ENCODE measurements around the gene TPRN. TPM values are rescaled to one million over a fixed set of nuclear protein-coding genes. Genes with fewer than 3 reads are reported as not detected.

Gene TPRN
- total RNA-seq, 1 donor from 2014 or later = 16.0 TPM

GRCh38 chr9:137152844-137153405 lies 47.6 kb downstream of the TPRN start:
- Histone ChIP-seq H3K4me3 (ENCODE audit: insufficient read depth, low read depth, low read length) (no peak overlapping the region), H3K4me2 (ENCODE audit: low read length) (no peak overlapping the region), H3K4me1 (ENCODE audit: insufficient read depth, low read length) (no peaks in the 10 kb centered on the region), H2AFZ (ENCODE audit: low read depth, low read length) (no peak overlapping the region), H3K27ac (ENCODE audit: low read depth, low read length) (no peak overlapping the region), H4K20me1 (ENCODE audit: insufficient read depth, low read length) (no peaks in the 10 kb centered on the region), H3K9me3 (ENCODE audit: insufficient read depth, low read depth, low read length) (no peaks in the 10 kb centered on the region), H3K27me3 (ENCODE audit: insufficient read depth, low read length) (peaks cover 12% of the 10 kb centered on the region), H3K36me3 (ENCODE audit: insufficient read depth, low read length) (no peaks in the 10 kb centered on the region), H3K9ac (ENCODE audit: low read length) (no peak overlapping the region), H3K79me2 (ENCODE audit: insufficient read depth, low read length) (no peaks in the 10 kb centered on the region)
- Mint-ChIP-seq H3K36me3 (ENCODE audit: low read depth, unreplicated experiment) (no peaks in the 10 kb centered on the region), H3K9me3 (ENCODE audit: unreplicated experiment) (no peaks in the 10 kb centered on the region), H3K4me3 (ENCODE audit: unreplicated experiment) (no peak overlapping the region), H3K27ac (ENCODE audit: unreplicated experiment) (no peak overlapping the region), H3K4me1 (ENCODE audit: low read depth, unreplicated experiment) (no peaks in the 10 kb centered on the region), H3K27me3 (ENCODE audit: low read depth, unreplicated experiment) (peaks cover 32% of the 10 kb centered on the region)
- DNase-seq (ENCODE audit: low read depth) = no peak
- TF ChIP-seq EZH2 (IDR thresholded peaks at IDR 0.05; ENCODE audit: insufficient read depth, low read length) = no peak
- TF ChIP-seq CTCF (IDR thresholded peaks at IDR 0.05; ENCODE audit: insufficient read depth, low read depth, low read length) = no peak
- no peak for FAIRE-seq

GRCh38 chr9:137150617-137151457 lies 49.7 kb downstream of the TPRN start:
- Histone ChIP-seq H3K79me2 (ENCODE audit: insufficient read depth, low read length) (no peaks in the 10 kb centered on the region), H3K9me3 (ENCODE audit: insufficient read depth, low read depth, low read length) (no peaks in the 10 kb centered on the region), H3K4me1 (ENCODE audit: insufficient read depth, low read length) (no peaks in the 10 kb centered on the region), H3K4me2 (ENCODE audit: low read length) (no peak overlapping the region), H3K4me3 (ENCODE audit: insufficient read depth, low read depth, low read length) (no peak overlapping the region), H4K20me1 (ENCODE audit: insufficient read depth, low read length) (no peaks in the 10 kb centered on the region), H3K36me3 (ENCODE audit: insufficient read depth, low read length) (no peaks in the 10 kb centered on the region), H3K27me3 (ENCODE audit: insufficient read depth, low read length) (peaks cover 2% of the 10 kb centered on the region), H2AFZ (ENCODE audit: low read depth, low read length) (no peak overlapping the region), H3K9ac (ENCODE audit: low read length) (no peak overlapping the region), H3K27ac (ENCODE audit: low read depth, low read length) (no peak overlapping the region)
- H3K27me3 Mint-ChIP-seq (ENCODE audit: low read depth, unreplicated experiment) = peaks cover 29% of the 10 kb centered on the region
- H3K9me3 Mint-ChIP-seq (ENCODE audit: unreplicated experiment) = no peaks in the 10 kb centered on the region
- TF ChIP-seq CTCF (IDR thresholded peaks at IDR 0.05; ENCODE audit: insufficient read depth, low read depth, low read length) = no peak
- no peak for TF ChIP-seq EZH2 (IDR thresholded peaks at IDR 0.05; ENCODE audit: insufficient read depth, low read length)
- no peak overlapping the region for H3K4me3 Mint-ChIP-seq (ENCODE audit: unreplicated experiment)
- no peak for FAIRE-seq
- no peaks in the 10 kb centered on the region for H3K36me3 Mint-ChIP-seq (ENCODE audit: low read depth, unreplicated experiment)
- no peaks in the 10 kb centered on the region for H3K4me1 Mint-ChIP-seq (ENCODE audit: low read depth, unreplicated experiment)
- no peak overlapping the region for H3K27ac Mint-ChIP-seq (ENCODE audit: unreplicated experiment)
- no peak for DNase-seq (ENCODE audit: low read depth)
